Stomach (tissue), 4 donors: ENCODE data around the gene RAB3D.

Experiments
- CTCF ChIP-seq, 7 experiments: fragments of 450-650 bp in 4 of 7; fragments of 200-600 bp in 3 of 7; sonication (generic) in 3 of 7; IDR thresholded peaks; one replicate each; pipeline ENCODE4 v1.5.1; 2016 to 2019; ENCODE audit warnings: antibody characterized with exemption in 7 of 7, control low read depth in 2 of 7, mild to moderate bottlenecking in 1 of 7
- POLR2AphosphoS5 ChIP-seq, 3 donors: sonication (generic); formaldehyde crosslinking; IDR thresholded peaks; one replicate each; pipeline ENCODE4 v1.6.1; 2016; ENCODE audit warnings: antibody characterized with exemption in 3 of 3

- TF ChIP-seq CTCF (IDR thresholded peaks at IDR 0.05) (no peak), POLR2AphosphoS5 (IDR thresholded peaks at IDR 0.05) (no peak)
Observed at GRCh38 chr19:11274533-11275086, 64.8 kb downstream of the RAB3D start.
